Brain microvascular endothelial cell (primary cell): ENCODE data around the gene TMEM270.

Source experiments
- DNase-seq: peaks from one replicate; pipeline ENCODE4 v3.0.0-alpha.2; 2020
- H3K27ac ChIP-seq: fragments of 250-450 bp; sonication (Bioruptor Pico); 2 replicates; pipeline ENCODE4 v1.5.1; 2020; ENCODE audit warnings: mild to moderate bottlenecking, moderate library complexity
- H3K27me3 ChIP-seq: fragments of 250-450 bp; sonication (Bioruptor Pico); replicated peaks from 2 replicates; pipeline ENCODE4 v1.5.1; 2020; ENCODE audit warnings: mild to moderate bottlenecking
- H3K36me3 ChIP-seq: fragments of 250-450 bp; sonication (Bioruptor Pico); replicated peaks from 2 replicates; pipeline ENCODE4 v1.5.1; 2020; ENCODE audit warnings: mild to moderate bottlenecking
- H3K4me3 ChIP-seq: 2 replicates; pipeline ENCODE4 v1.5.1; 2011; ENCODE audit warnings: low read depth, mild to moderate bottlenecking, control low read depth, low read length, moderate library complexity
- CTCF ChIP-seq: IDR thresholded peaks from 2 replicates; pipeline ENCODE4 v1.5.1; 2011; ENCODE audit warnings: low read depth, mild to moderate bottlenecking, moderate library complexity, low read length, control low read depth, inconsistent platforms; ENCODE audit errors: missing control alignments
- in situ Hi-C: cut with HindIII; loops from 2 replicates; pipeline ENCODE4 v1.10.0; 2017; ENCODE audit warnings: low sequenced_read_pairs, low pct_ligation_motif_present

TMEM270 gene

GRCh38 chr7:73838642-73839041 lies 22.3 kb upstream of the TMEM270 start:
- no peak overlapping the region for H3K27ac ChIP-seq
- H3K4me3 ChIP-seq: no peak overlapping the region
- no peak for TF ChIP-seq CTCF
- in situ Hi-C loops: no loop called here
- H3K36me3 ChIP-seq: no peaks in the 10 kb centered on the region
- H3K27me3 ChIP-seq: no peaks in the 10 kb centered on the region
- no peak for DNase-seq

GRCh38 chr7:73839290-73839689 lies 21.7 kb upstream of the TMEM270 start:
- TF ChIP-seq CTCF: no peak
- Histone ChIP-seq H3K36me3 (no peaks in the 10 kb centered on the region), H3K27ac (no peak overlapping the region), H3K27me3 (no peaks in the 10 kb centered on the region), H3K4me3 (no peak overlapping the region)
- DNase-seq: no peak
- in situ Hi-C loops: no loop called here

GRCh38 chr7:73839743-73840714 lies 20.9 kb upstream of the TMEM270 start:
- H3K27ac ChIP-seq: no peak overlapping the region
- no peak for DNase-seq
- H3K27me3 ChIP-seq: no peaks in the 10 kb centered on the region
- peak; percentile 34 for TF ChIP-seq CTCF
- in situ Hi-C loops: no loop called here
- H3K4me3 ChIP-seq: no peak overlapping the region
- H3K36me3 ChIP-seq: no peaks in the 10 kb centered on the region

- H3K36me3 ChIP-seq: no peaks in the 10 kb centered on the region
- H3K4me3 ChIP-seq: no peak overlapping the region
- no peak overlapping the region for H3K27ac ChIP-seq
- in situ Hi-C loops: no loop called here
- no peak for DNase-seq
- no peak for TF ChIP-seq CTCF
- no peaks in the 10 kb centered on the region for H3K27me3 ChIP-seq
Observed at GRCh38 chr7:73840715-73841379, 20.1 kb upstream of the TMEM270 start.

- no peak for DNase-seq
- no peaks in the 10 kb centered on the region for H3K36me3 ChIP-seq
- in situ Hi-C loops: no loop called here
- no peak for TF ChIP-seq CTCF
- H3K4me3 ChIP-seq: peak overlapping the region; percentile 72
- H3K27me3 ChIP-seq: no peaks in the 10 kb centered on the region
- H3K27ac ChIP-seq: no peak overlapping the region
Observed at GRCh38 chr7:73841689-73842066, 19.3 kb upstream of the TMEM270 start.
